K562 (cell line): ENCODE data around the gene NHS. TPM values are rescaled to one million over a fixed set of nuclear protein-coding genes. Genes with fewer than 3 reads are reported as not detected.

Experiments
- ATAC-seq: fragments of 200-7000 bp; cut with Tn5 transposase; 3 replicates; pipeline ENCODE4 v1.9.1; 2020; ENCODE audit warnings: moderate library complexity
- BruUV-seq: library from RNA; stranded (reverse); fragments of 400-500 nt; replicated peaks from 2 replicates; lab custom pipeline; 2021; lab: Mats Ljungman, UMichigan
- CTCF ChIA-PET: fragments of 300-600 bp; formaldehyde crosslinking; extraction: SDS; loops from one replicate; lab custom pipeline; 2021; ENCODE audit warnings: low intra/inter-chr PET ratio; lab: Yijun Ruan, JAX
- POLR2A ChIA-PET: fragments of 300-600, 350-650 bp; sonication (Branson Sonifier 250); formaldehyde crosslinking; extraction: SDS; loops from one replicate; lab custom pipeline; 2021; ENCODE audit warnings: antibody characterized with exemption, inconsistent platforms; lab: Yijun Ruan, JAX
- DNase-seq, 4 experiments: peaks; one replicate each; pipeline versions ENCODE4 v3.0.0 to v3.0.0-alpha.2; 2011 to 2018; ENCODE audit warnings: low spot score in 3 of 4, mixed read lengths in 3 of 4; ENCODE audit errors: extremely low read depth in 1 of 4
- FAIRE-seq: peaks from 2 replicates; lab custom pipeline; 2011; peaks lifted over from hg19 to GRCh38; lab: Jason Lieb, UNC
- H2AFZ ChIP-seq: 2 replicates; pipeline ENCODE4 v1.6.0; 2011; ENCODE audit warnings: low read depth, low read length, control low read depth, inconsistent platforms
- H3K27ac ChIP-seq: fragments of 200-600 bp; 3 replicates; pipeline ENCODE4 v1.8.0; 2011; ENCODE audit warnings: low read depth, mild to moderate bottlenecking, control low read depth, inconsistent platforms, low read length, moderate library complexity, mixed read lengths; ENCODE audit errors: extremely low read depth
- H3K27me3 ChIP-seq, 2 experiments: fragments of 300-600 bp in 1 of 2; 2 replicates in 1 of 2; 3 replicates in 1 of 2; pipeline versions ENCODE4 v1.6.0 to v1.8.0; 2011; ENCODE audit warnings: inconsistent platforms in 2 of 2, low read length in 2 of 2, mild to moderate bottlenecking in 1 of 2, mixed read lengths in 1 of 2, moderate library complexity in 1 of 2; ENCODE audit not compliant: control insufficient read depth in 2 of 2, insufficient read depth in 2 of 2
- H3K36me3 ChIP-seq: fragments of 300-600 bp; 3 replicates; pipeline ENCODE4 v1.8.0; 2011; ENCODE audit warnings: mild to moderate bottlenecking, low read length, inconsistent platforms; ENCODE audit not compliant: control insufficient read depth, insufficient read depth
- H3K4me1 ChIP-seq, 2 experiments: fragments of 200-600 bp in 1 of 2; replicated peaks in 1 of 2; 2 replicates in 1 of 2; 3 replicates in 1 of 2; pipeline versions ENCODE4 v1.5.1 to v1.8.0; 2011; ENCODE audit warnings: inconsistent platforms in 2 of 2, low read length in 2 of 2, mild to moderate bottlenecking in 1 of 2, mixed read lengths in 1 of 2, moderate library complexity in 1 of 2; ENCODE audit not compliant: control insufficient read depth in 2 of 2, insufficient read depth in 2 of 2
- H3K4me2 ChIP-seq: 2 replicates; pipeline ENCODE4 v1.6.1; 2011; ENCODE audit warnings: low read length, control low read depth, inconsistent platforms, mixed read lengths; ENCODE audit not compliant: insufficient read depth
- H3K4me3 ChIP-seq: fragments of 200-600 bp; sonication (generic), shearing (Covaris generic); 2 replicates; pipeline ENCODE4 v1.5.1; 2016; ENCODE audit warnings: control low read depth, inconsistent platforms
- H3K79me2 ChIP-seq: fragments of 200-600 bp; 3 replicates; pipeline ENCODE4 v1.8.0; 2011; ENCODE audit warnings: low read length, inconsistent platforms; ENCODE audit not compliant: control insufficient read depth, insufficient read depth
- H3K9ac ChIP-seq, 2 experiments: 2 replicates each; pipeline versions ENCODE4 v1.6.0 to v1.6.1; 2011; ENCODE audit warnings: low read depth in 2 of 2, low read length in 2 of 2, control low read depth in 1 of 2, inconsistent platforms in 1 of 2, mild to moderate bottlenecking in 1 of 2, mixed read lengths in 1 of 2; ENCODE audit not compliant: insufficient read depth in 1 of 2
- H3K9me1 ChIP-seq: one replicate; pipeline ENCODE4 v1.6.0; 2011; ENCODE audit warnings: inconsistent platforms, mild to moderate bottlenecking, low read length, moderate library complexity; ENCODE audit not compliant: control insufficient read depth, insufficient read depth
- H3K9me3 ChIP-seq: replicated peaks from 2 replicates; pipeline ENCODE4 v1.5.1; 2011; ENCODE audit warnings: low read depth, low read length, inconsistent platforms; ENCODE audit not compliant: control insufficient read depth, insufficient read depth
- H4K20me1 ChIP-seq: replicated peaks from 2 replicates; pipeline ENCODE4 v1.6.1; 2011; ENCODE audit warnings: low read length, inconsistent platforms, mixed read lengths; ENCODE audit not compliant: control insufficient read depth, insufficient read depth
- BACH1 ChIP-seq: fragments of 200-800 bp; sonication (Bioruptor generic); IDR thresholded peaks from 2 replicates; pipeline ENCODE4 v1.6.1; 2016; ENCODE audit warnings: missing genetic modification characterization, missing compliant biosample characterization
- CBX2 ChIP-seq: fragments of 200-600 bp; sonication (generic); IDR thresholded peaks from one replicate; pipeline ENCODE4 v1.6.1; 2012; ENCODE audit warnings: mild to moderate bottlenecking, low read length, inconsistent platforms; ENCODE audit not compliant: insufficient read depth, poor library complexity, severe bottlenecking
- CGGBP1 ChIP-seq: fragments of 250-450 bp; sonication (Bioruptor Pico); IDR thresholded peaks from 2 replicates; pipeline ENCODE4 v1.9.0; 2021; ENCODE audit warnings: mild to moderate bottlenecking
- CHCHD3 ChIP-seq: fragments of 250-450 bp; sonication (Bioruptor Pico); IDR thresholded peaks from 2 replicates; pipeline ENCODE4 v2.1.2; 2022; ENCODE audit warnings: mild to moderate bottlenecking
- HNRNPUL1 ChIP-seq: fragments of 200-400 bp; formaldehyde crosslinking; IDR thresholded peaks from 2 replicates; pipeline ENCODE4 v1.6.1; 2017; ENCODE audit warnings: low read length
- MYBL2 ChIP-seq, 2 experiments: fragments of 450-650 bp in 1 of 2; sonication (generic) in 1 of 2; formaldehyde crosslinking in 1 of 2; IDR thresholded peaks; 2 replicates each; pipeline versions ENCODE4 v1.6.1 to v1.8.1; 2017 to 2022; ENCODE audit warnings: borderline replicate concordance in 1 of 2, inconsistent platforms in 1 of 2, low read depth in 1 of 2, mild to moderate bottlenecking in 1 of 2, missing genetic modification reagents in 1 of 2, moderate library complexity in 1 of 2
- POLR2B ChIP-seq: fragments of 450-650 bp; IDR thresholded peaks from 2 replicates; pipeline ENCODE4 v1.6.1; 2018; ENCODE audit warnings: low read depth; ENCODE audit not compliant: partially characterized antibody
- POLR2H ChIP-seq: IDR thresholded peaks from 2 replicates; pipeline ENCODE4 v1.6.1; 2016; ENCODE audit warnings: missing genetic modification characterization, low read depth, mild to moderate bottlenecking, control low read depth, missing compliant biosample characterization, moderate library complexity
- SMAD1 ChIP-seq: fragments of 150-350 bp; IDR thresholded peaks from 2 replicates; pipeline ENCODE4 v1.6.1; 2014; ENCODE audit warnings: low read length, low read depth; ENCODE audit not compliant: partially characterized antibody
- ZNF41 ChIP-seq: fragments of 250-450 bp; sonication (Bioruptor Pico); conservative IDR thresholded peaks from 2 replicates; pipeline ENCODE4 v1.4.0; 2020; ENCODE audit warnings: mild to moderate bottlenecking
- WGBS: fragments of 100-300 bp; shearing (Covaris generic); methylation state at CpG from one replicate; pipeline ENCODE4 v1.1.6; 2016; ENCODE audit warnings: low coverage, mixed read lengths; ENCODE audit not compliant: insufficient coverage; ENCODE audit errors: missing lambda C conversion rate; 5-methylcytosine and 5-hydroxymethylcytosine counted together
- in situ Hi-C: fragments of 300-500 bp; cut with MboI; formaldehyde crosslinking; loops from 4 replicates; pipeline ENCODE4 v1.15.0; 2018; ENCODE audit warnings: inconsistent platforms, mixed read lengths
- intact Hi-C: fragments of 100-400 bp; cut with micrococcal nuclease; formaldehyde crosslinking; loops from 2 replicates; pipeline ENCODE4 v1.14.2; 2022
- polyA plus RNA-seq, 8 experiments: library from polyadenylated mRNA; depleted of rRNA in 4 of 8; stranded (reverse) in 5 of 8; unstranded in 3 of 8; fragments of >200 nt; fragmentation: Nextera tagmentation in 2 of 8; fragmentation: Illumina TruSeq in 1 of 8; extraction: Ambion mirVana in 2 of 8; extraction: Trizol in 1 of 8; gene quantifications; 2 replicates each; pipeline versions ENCODE4 v1.2.1 to v1.2.3, GENCODE V29; 2011 to 2014; ENCODE audit warnings: inconsistent platforms in 1 of 8, missing spikeins in 1 of 8
- total RNA-seq, 7 experiments: library from RNA; depleted of rRNA in 6 of 7; stranded (reverse); fragments of >200 nt in 6 of 7; fragmentation: Illumina TruSeq in 2 of 7; extraction: Trizol in 2 of 7; gene quantifications; 2 replicates each; pipeline versions ENCODE4 v1.2.1 to v1.2.3, GENCODE V29; 2011 to 2021; ENCODE audit warnings: low replicate concordance in 1 of 7
- TF ChIP-seq, protein P1 (sequence below): fragments of 450-650 bp; IDR thresholded peaks from 2 replicates; pipeline ENCODE4 v1.6.1; 2016; ENCODE audit warnings: borderline replicate concordance

NHS gene
- total and polyA plus RNA-seq, 9 of the 15 experiments (the other 6 are each of a cell fraction or from before 2014, with no cell fraction given), result 0.02 TPM; not detected in 8

DNA sequence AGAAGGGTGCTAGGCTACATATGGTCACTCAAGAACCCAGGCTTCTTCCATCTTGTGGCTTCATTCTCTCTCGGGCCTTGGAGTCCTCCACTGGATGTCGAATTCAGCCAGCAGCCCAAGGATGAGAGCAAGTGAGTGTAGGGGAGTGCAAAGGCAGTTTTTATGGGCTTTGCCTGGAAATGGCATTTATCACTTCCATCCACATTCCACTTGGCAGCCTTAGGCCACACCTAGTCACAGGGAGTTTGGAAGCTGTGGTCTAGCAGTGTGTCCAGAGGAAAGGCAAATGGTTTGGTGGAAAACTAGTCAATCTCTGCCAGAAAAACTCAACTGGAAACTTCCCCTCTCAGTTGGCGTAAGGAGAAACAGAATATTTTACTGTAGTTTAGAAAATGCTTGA lies 59.0 kb downstream of the NHS start:
- Histone ChIP-seq H3K9me1 (no peaks in the 10 kb centered on the region), H3K9me3 (no peaks in the 10 kb centered on the region), H3K27me3 (no peaks in the 10 kb centered on the region), H3K4me2 (no peak overlapping the region), H3K27ac (no peak overlapping the region), H3K4me1 (no peaks in the 10 kb centered on the region), H3K4me3 (no peak overlapping the region), H3K9ac (no peak overlapping the region), H3K36me3 (no peaks in the 10 kb centered on the region), H4K20me1 (no peaks in the 10 kb centered on the region), H3K79me2 (no peaks in the 10 kb centered on the region), H2AFZ (no peak overlapping the region)
- DNase-seq (no peak), FAIRE-seq (no peak), ATAC-seq (no peak)
- ChIA-PET POLR2A (no interaction called here), CTCF (no interaction called here)
- no peak for TF ChIP-seq SMAD1
- TF ChIP-seq CGGBP1, result no peak
- no peak for TF ChIP-seq POLR2B
- no peak for TF ChIP-seq BACH1
- no peak for TF ChIP-seq POLR2H (tag)
- no peak for TF ChIP-seq HNRNPUL1
- TF ChIP-seq, protein P1, sequence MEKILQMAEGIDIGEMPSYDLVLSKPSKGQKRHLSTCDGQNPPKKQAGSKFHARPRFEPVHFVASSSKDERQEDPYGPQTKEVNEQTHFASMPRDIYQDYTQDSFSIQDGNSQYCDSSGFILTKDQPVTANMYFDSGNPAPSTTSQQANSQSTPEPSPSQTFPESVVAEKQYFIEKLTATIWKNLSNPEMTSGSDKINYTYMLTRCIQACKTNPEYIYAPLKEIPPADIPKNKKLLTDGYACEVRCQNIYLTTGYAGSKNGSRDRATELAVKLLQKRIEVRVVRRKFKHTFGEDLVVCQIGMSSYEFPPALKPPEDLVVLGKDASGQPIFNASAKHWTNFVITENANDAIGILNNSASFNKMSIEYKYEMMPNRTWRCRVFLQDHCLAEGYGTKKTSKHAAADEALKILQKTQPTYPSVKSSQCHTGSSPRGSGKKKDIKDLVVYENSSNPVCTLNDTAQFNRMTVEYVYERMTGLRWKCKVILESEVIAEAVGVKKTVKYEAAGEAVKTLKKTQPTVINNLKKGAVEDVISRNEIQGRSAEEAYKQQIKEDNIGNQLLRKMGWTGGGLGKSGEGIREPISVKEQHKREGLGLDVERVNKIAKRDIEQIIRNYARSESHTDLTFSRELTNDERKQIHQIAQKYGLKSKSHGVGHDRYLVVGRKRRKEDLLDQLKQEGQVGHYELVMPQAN, result no peak
- no peak for TF ChIP-seq MYBL2 (IDR thresholded peaks at IDR 0.05; ENCODE audit: low read depth)
- no peak for TF ChIP-seq MYBL2 (CRISPR knock-in tag; IDR thresholded peaks at IDR 0.05; ENCODE audit: borderline replicate concordance)
- TF ChIP-seq CHCHD3 (CRISPR knock-in tag), result no peak
- TF ChIP-seq CBX2, result no peak
- no peak for TF ChIP-seq ZNF41
- WGBS, result 3% methylated on average over 3 of the region's 3 CpGs
- in situ Hi-C loops (no loop called here), intact Hi-C loops (no loop called here)
- BruUV-seq, result no TSS peak
